KG1 (cell line): ENCODE measurements around the gene ZNF764.
"Not testable (repeated sequence)": the region's sequence is repeated elsewhere in the genome, so short reads cannot be mapped to it uniquely, and the experiment has no call there.

ENCODE experiments used
- DNase-seq: peaks from one replicate; lab custom pipeline; 2025; lab: John Stamatoyannopoulos, UW

Gene ZNF764

DNA sequence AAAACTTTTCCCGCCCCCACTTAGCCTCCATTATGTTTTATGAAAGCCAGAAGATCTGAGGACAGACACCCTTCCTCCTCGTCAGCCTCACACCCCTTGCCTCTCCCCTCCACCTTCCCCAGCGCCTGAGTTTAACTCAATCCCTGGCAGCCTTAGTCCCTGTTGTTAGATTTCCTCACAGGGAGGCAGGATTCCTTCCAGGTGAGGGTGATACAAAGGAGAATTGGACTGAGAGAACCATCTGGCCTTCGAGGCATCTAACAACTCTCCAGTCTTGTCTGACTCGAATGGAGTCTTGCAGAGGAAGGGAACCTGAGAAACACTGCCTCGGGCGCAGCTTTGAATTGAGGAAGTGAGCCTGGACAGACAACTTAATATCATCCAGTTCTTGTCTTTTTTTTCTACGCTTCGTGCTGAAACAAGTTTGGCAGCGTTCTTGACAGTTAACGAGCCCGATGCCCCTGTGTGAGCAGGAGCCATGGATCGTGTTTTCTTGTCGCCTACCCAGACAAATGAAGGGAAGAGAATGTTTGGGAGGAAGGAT lies 30.5 kb downstream of the ZNF764 start:
- DNase-seq: peak; percentile 81

DNA sequence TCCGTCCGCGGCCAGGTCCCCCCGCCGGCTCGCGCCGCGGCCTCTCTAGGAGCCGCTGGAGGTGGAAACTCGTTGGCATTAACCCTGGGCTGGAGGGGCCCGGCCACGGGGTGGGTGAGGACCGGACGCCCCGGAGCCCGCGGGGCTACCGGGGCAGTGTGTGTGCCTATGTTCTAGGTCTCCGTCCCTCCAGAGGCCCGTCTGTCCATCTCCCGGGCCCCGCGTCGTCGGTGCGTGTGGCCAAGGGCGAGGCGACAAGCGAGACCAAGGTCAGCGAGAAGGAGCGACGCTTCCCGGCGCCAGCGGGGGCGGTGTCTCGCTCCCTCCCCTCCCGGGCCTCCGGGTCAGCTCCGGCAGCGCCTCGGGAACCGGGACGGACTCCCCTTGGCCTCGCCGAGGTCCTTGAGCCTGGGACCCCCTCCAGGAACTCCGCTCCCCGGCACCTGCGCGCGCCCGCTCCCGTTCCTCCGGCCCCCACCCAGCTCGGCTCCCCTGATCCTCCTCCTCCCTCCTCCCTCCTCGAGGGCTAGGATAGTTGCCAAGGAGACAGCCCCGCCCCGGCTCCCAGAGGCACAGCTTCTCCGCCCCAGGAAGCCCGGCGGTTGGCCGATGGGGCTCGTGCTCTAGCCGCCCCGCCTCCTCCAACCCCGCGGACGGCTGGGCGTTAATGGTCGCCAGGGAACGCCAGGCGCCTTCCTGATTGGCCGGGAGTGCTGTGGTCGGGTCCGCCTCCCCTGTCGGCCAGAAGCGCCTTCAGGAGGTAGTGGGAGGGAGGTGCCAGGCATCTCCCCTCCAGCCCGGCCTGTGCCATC lies 31.1 kb downstream of the ZNF764 start:
- DNase-seq: peak; percentile 95

DNA sequence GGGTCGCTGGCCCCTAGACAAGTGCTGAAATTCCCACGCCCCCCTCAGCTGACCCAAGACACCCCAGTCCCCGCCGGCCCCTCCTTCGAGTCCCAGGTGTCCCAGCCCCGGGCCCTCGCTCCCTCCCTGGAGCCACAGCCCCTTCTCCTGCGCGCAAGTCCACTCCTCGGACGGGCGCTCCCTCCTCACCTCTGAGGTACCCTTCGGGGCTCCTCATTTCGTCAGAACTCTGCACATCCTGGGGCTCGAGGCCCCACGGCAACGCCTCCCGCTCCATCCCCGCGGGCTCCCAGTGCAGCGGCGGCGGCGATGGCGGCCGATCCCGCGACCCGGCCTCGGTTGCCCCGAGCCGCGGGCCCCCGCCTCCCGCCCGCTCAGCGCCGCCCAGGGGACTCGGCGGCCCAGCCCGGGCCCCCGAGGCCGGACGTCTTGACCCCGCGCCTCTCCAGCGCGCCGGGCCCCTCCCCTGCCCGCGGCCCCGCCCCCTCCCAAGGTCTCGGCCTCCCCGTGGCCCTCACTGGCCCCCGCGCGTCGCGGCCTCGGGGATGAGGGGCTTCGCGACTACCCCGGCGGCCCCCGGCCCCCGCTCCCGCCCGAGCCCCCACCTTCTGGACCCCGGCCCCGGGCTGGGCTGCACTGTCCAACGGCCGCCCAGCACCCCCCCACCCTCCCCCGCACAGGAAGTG lies 31.9 kb downstream of the ZNF764 start, which contains the start of gene ZNF768:
TSS of gene ZNF768 (minus strand) at position 430 of the 686 bp plus-strand sequence. CDS start at position 277, 153 bp downstream.
- no peak for DNase-seq

DNA sequence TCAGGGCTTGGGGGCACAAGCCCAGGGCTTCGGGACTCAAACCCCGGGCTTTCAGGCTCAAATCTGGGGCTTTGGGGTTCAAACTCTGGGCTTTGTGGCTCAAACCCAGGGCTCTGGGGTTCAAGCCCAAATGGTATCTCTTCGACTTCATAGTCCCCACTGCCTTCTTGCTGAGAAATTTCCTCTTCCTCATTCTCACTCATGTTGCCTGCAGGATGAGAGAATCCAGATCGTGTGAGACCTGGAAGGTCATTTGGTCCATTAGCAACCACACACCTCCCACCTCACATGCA lies 32.4 kb downstream of the ZNF764 start:
- no peak for DNase-seq

DNA sequence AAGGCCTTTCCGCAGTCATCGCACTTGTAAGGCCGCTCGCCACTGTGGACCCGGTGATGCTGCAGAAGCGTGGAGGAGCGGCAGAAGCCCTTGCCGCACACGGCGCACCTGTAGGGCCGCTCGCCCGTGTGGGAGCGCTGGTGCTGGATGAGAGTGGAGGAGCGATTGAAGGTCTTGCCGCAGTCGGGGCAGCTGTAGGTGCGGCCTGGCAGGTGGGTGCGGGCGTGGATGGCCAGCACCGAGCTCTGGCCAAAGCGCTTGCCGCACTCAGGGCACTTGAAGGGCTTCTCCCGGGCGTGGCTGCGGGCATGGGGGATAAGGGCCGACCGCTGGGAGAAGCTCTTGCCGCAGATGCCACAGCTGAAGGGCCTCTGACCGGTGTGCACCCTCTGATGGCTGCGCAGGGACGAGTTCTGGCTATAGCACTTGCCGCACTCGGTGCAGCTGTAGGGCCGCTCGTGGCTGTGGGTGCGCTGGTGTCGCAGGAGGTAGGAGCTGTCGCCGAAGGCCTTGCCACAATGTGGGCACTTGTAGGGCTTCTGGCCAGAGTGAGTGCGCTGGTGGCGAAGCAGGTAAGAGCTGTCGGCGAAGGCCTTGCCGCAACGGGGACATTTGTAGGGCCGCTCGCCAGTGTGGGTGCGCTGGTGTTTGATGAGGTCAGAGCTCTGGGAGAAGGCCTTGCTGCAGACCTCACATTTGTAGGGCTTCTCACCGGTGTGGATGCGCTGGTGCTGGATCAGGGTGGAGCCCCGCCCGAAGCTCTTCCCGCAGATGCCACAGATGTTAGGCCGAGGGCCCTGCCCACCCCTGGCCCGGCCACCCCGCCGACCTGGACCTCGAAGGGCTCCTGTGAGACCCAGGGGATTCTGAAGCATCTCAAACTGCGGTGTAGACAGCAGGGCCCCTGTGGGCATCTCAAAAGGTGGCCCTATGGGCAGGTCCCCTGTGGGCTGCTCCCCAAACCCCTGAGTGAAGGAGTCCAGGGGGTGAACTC lies 33.3 kb downstream of the ZNF764 start:
- DNase-seq: no peak

DNA sequence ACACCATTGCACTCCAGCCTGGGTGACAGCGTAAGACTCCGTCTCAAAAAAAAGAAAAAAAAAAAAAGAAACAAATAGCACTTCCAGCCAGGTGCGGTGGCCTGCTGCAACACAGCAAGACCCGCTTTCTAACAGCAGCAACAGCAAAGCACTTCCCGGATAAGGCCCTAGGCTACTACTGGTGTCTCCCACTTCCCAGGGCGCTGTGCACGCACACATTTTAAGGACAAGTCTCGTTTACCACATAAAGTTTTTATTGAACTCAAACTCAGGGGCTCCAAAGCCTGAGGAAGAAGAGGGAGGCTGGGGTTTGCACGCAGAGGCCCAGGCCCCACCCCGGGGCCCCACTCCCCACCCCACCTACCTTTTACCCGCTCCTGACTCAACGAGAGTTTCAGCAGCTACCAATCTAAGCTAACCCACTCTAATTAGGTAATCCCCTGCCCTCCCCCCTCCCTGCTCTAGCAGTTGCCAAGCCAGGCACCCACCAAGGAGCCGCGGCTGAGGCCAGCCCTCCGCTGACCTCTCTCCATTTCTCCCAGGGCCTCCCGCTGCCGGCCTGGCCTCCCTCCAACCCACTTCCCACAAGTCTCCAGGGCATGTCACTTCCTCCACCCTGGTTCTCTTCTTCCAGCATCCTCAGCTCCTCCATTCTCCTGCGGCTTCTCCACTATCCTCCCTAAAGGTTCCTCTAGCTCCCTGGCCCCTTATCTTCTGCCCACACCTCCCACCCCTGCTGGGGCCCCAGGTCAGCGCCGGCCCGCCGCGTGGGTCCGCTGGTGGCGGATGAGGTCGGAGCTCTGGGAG lies 34.2 kb downstream of the ZNF764 start:
- no peak for DNase-seq

DNA sequence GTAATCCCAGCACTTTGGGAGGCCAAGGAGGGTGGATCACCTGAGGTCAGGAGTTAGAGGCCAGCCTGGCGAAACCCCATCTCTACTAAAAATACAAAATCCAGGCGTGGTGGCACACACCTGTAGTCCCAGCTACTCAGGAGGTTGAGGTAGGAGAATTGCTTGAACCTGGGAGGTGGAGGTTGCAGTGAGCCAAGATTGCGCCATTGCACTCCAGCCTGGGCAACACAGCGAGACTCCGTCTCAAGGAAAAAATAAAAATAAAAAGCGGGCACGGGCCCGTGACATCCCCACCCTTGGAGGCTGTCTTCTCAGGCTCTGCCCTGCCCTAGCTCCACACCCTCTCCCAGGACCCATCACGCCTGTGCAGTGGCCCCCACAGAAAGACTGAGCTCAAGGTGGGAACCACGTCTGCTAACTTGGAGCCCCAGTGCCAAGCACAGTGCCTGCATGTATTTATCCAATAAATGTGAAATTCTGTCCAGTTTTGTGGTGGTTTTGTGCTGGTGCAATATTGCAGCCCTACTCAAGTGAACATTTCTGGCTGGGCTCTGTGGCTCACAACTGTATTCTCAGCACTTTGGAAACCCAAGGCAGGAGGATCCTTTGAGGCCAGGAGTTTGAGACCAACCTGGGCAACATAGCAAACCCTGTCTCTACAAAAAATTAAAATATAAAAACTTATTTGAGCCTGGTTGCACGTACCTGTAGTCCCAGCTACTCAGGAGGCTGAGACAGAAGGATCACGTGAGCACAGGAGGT lies 35.3 kb downstream of the ZNF764 start:
- DNase-seq: not testable (repeated sequence)

DNA sequence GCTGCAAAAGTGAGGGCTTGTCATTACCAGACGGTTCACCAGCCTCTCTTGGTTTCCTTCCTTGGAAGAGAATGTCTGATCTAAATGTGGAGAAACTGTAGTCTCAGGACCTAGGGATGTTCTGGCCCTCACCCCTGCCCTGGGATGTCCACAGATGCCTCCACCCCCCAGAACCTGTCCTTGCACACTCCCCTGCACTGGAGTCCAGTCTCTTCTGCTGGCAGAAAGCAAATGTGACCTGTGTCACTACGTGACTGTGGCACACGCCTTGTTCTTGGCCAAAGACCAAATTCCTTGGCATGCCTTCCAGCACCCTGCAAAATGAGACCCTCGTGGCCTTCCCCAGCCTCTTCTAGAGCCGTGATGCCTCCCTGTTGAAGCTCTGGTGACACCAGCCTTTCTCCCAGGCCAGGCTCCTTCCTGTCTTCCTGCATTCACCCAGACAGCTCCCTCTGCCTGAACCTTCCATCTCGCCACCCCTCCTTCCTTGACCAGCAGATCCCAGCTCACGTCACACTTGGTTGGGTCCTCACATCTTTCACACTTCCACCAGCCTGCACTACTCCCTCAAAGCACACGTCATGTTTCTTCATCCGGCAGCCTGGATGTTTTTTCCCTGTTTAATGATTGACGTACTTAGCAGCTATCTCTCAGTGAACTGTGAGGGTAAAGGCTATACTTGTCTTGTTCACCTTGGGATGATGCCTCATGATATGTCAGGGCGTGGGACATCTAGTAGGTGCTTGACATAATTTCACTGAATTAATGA lies 36.1 kb downstream of the ZNF764 start:
- DNase-seq: no peak

DNA sequence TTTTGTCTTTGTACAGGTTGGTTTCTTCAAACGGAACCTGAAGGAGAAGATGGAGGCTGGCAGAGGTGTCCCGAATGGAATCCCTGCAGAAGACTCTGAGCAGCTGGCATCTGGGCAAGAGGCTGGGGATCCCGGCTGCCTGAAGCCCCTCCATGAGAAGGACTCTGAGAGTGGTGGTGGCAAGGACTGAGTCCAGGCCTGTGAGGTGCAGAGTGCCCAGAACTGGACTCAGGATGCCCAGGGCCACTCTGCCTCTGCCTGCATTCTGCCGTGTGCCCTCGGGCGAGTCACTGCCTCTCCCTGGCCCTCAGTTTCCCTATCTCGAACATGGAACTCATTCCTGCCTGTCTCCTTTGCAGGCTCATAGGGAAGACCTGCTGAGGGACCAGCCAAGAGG lies 36.7 kb downstream of the ZNF764 start:
- no peak for DNase-seq

DNA sequence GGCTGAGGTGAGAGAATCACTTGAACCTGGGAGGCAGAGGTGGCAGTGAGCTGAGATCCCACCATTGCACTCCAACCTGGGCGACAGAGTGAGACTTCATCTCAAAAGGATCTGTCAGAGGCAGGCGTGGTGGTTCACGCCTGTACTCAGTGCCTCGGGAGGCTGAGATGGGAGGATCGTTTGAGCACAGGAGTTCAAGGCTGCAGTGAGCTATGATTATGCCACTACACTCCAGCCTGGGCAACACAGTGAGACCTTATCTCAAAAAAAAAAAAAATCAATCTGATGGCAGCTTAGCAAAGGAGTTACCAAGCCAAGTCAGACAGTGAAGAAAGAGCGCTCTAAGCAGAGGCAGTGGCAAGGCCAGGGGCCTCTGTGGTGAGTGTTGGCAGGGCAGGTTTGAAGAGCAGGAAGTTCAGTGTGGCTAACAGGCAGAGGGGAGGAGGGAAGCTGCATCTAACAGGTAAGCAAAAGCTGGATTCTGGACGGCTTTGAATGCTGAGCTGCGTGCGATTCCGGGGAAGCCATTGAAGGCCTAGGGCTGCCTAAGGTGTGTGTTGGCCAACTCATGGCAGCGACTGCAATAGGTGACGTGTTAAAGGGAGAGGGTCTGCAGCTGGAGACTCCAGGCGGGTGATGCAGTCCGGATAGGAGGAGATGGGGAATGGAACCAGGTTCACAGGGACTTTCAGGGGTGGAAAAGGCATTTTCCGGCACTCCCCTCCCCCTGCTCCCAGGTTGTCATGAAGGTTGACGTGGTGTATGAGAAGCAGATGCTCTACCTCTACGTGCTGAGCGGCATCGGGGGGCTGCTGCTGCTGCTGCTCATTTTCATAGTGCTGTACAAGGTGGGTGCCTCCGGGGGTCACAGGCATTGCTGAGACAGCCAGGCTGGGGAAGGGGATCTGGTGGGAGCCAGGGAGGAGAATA lies 38.8 kb downstream of the ZNF764 start:
- DNase-seq: no peak

DNA sequence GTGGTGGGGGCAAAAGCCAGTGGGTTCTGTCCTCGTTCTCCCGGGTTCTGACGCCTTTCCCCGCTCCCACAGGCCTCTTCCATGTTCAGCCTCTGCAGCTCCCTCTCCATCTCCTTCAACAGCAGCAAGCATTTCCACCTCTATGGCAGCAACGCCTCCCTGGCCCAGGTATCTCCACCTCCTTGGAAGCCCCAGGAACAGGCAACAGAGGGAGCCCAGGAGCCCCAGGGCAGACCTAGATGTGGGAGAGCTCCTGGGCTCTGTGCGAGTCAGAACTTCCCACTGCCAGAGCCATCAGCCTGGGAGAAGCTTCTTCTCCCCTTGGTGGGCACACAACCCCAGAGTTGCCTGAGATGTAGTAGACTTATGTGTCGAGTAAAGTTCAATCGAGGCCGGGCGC lies 39.6 kb downstream of the ZNF764 start:
- no peak for DNase-seq

DNA sequence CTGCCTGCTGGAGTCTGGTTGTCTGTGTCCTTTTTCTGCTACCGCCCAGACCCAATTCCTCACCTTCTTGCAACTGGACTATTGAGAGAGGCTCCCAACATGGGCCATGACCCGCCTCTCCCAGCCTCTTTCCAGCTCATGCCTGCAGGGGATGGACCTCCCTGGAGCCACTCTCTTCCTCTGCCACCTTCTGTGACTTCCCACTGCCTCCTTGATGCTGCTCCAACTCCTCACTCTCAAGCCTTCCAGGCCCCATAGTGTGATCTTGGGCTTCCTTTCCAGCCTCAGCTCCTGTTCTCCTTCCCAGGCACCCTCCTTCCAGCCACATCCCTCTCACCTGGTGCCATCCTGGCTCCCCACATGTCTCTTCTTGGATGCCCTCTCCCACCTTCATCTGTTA lies 42.9 kb downstream of the ZNF764 start:
- no peak for DNase-seq

DNA sequence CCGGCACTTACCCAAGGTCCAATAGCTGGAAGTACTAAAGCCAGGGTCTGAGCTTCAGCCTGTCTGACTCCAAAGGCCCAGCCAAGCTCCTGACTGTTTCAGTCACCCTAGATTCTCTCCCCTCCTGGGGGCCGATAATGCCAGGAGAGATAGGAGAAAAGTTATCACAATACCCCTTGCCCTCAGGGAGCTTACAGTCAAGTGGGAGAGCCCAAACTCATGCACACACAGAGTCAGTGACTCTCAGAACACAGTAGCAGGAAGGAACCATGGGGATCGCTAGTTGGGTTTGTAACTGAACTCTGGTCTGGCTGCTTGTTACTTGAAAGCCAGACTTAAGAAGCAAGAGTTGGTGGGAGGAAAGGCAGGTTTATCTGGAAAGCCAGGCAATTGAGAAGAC lies 46.7 kb downstream of the ZNF764 start:
- DNase-seq: no peak

DNA sequence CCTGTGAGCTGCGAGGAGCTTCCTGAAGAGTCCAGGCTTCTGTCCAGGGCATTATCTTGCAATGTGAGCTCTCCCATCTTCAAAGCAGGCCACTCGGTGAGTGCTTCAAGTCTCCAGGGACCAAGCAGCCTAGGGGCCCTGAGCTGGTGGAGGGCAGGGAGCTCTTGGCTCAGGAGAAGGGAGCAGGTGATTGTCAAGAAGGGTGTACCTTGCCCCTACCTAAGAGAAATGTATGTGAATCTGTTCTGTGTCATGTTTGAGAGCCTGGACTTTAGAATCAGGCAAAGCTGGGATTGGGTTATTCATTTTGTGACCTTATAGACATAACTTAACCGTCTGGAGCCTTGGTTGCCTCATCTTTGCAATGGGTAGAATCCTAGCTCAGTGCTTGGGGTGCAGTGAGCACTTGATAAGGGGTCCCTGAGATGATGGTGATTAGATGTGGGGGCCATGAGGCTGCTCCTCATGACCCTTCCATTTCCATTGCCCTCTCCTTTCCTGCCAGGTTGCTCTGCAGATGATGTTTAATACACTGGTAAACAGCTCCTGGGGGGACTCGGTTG lies 47.7 kb downstream of the ZNF764 start:
- DNase-seq: no peak

DNA sequence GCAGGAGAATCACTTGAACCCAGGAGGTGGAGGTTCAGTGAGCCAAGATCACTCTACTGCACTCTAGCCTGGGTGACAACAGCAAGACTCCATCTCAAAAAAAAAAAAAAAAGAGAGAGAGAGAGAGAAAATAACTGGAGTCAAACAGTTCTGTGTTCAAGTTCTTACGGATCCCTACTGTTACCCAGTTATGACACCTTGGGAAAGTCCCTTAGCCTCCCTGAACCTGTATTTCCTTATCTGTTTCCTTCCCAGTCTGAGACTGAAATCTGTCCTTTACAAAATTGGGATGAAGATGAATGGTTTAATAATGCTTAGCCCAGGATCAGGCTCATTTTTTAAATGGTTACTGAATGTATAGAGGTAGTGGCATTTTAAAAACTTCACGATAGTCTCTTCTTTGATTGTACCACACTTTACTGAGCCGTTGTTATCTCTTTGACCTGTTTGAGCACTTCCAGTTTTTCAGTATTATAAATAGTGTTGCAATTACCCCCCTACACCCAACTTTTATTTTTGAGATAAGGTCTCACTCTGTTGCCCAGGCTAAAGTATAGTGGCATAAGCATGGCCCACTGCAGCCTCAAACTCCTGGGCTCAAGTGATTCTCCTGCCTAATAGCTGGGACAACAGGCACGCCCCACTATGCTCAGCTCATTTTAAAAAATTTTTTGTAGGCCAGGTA lies 49.0 kb downstream of the ZNF764 start:
- no peak for DNase-seq
